T-helper 2 cell treated with Interferon-gamma antibody and Interleukin-4, amounts not matched to agents 5 μg/mL and 100 μg/mL, for 36 hours (primary cell): ENCODE data around the gene DYRK1B.
A peak's percentile ranks its signal among the peaks of the same experiment; 100 is the strongest.
"Not testable (repeated sequence)": the region's sequence is repeated elsewhere in the genome, so short reads cannot be mapped to it uniquely, and the experiment has no call there.

Experiments used
- DNase-seq: peaks from one replicate; pipeline ENCODE4 v3.0.0; 2021; ENCODE audit warnings: low spot score
- H3K27ac Mint-ChIP-seq: one replicate; pipeline ENCODE4 v1.8.0; 2021; ENCODE audit warnings: mild to moderate bottlenecking, mixed read lengths
- H3K27me3 Mint-ChIP-seq: one replicate; pipeline ENCODE4 v1.8.0; 2021; ENCODE audit warnings: low read depth, mixed read lengths
- H3K36me3 Mint-ChIP-seq: one replicate; pipeline ENCODE4 v1.8.0; 2021; ENCODE audit warnings: low read depth, mixed read lengths
- H3K4me1 Mint-ChIP-seq: one replicate; pipeline ENCODE4 v1.8.0; 2021; ENCODE audit warnings: low read depth, mixed read lengths
- H3K4me3 Mint-ChIP-seq: one replicate; pipeline ENCODE4 v1.8.0; 2022; ENCODE audit warnings: mild to moderate bottlenecking, moderate library complexity, mixed read lengths
- H3K9me3 Mint-ChIP-seq: one replicate; pipeline ENCODE4 v1.8.0; 2021; ENCODE audit warnings: mixed read lengths

DYRK1B gene

DNA sequence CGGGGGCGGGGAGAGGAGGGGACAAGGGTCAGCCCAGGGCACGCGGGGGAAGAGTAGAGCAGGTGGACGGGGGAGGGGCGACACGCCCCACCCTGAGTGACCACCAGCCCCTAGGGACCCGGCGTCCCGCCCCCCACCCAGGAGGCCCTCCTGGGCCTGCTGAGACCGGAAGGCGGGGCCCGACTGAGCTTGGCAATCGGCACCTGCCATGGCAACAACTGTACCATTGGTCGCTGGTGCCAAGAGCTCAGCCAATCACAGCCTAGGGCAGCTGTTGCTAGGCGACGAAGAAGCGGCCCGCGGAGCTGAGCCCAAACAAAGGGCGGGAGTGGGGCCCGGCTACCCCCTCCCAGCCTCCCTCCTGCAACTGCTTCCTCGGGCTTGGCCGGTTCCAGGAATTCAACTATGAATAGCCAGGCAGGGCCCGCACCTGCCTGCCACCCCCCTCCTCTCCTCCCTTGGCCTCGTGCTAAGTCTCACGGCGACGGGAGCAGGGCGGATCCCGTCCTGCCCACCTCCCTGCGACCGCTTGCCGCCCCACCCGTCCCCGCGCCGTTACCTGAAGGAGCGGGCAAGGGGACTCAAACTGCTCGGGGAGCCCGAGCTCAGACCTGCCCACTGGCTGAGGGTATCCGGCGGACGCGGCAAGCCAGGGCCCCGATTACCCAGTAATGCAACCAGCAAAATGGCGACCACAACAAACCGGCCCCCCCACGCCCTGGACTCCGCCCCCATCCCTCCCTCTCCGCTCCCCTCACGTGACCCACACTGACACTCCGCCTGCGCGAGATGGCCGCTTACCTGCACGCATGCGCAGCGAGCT is at the start of gene DYRK1B:
Gene DYRK1B, minus strand, starts transcription at position 699 of the 823 bp plus-strand sequence. CDS start 2,295 bp downstream, outside the sequence.
- H3K27ac Mint-ChIP-seq: peak within 1 kb of the TSS; percentile 94
- H3K4me1 Mint-ChIP-seq: peaks cover 24% of the 10 kb centered on the region
- no peaks in the 10 kb centered on the region for H3K27me3 Mint-ChIP-seq
- H3K36me3 Mint-ChIP-seq: peaks cover 54% of the 10 kb centered on the region
- peak within 1 kb of the TSS; percentile 80 for H3K4me3 Mint-ChIP-seq
- DNase-seq: peak; percentile 92
- no peaks in the 10 kb centered on the region for H3K9me3 Mint-ChIP-seq

DNA sequence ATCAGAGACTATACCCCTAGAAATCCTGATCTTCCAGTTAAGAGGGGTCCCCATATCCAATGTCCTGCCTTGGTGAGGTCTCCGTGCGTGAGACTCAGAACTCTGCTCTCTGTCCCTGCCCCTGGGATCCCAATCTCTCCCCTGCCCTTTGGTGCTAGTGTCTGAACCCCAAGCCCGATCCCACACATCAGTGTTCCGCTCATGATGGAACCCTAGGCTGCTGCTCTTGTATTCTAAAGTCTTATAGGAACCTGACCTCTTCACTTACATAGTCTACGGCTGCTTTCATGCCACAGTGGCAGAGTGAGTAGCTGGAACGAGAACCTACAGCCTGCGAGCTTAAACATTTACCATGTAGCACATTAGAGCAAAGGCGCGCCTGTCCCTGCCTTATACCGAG is 48.7 kb upstream of the DYRK1B start:
- not testable (repeated sequence) for H3K27me3 Mint-ChIP-seq, H3K36me3 Mint-ChIP-seq, H3K4me1 Mint-ChIP-seq, DNase-seq, H3K9me3 Mint-ChIP-seq, H3K27ac Mint-ChIP-seq, H3K4me3 Mint-ChIP-seq

DNA sequence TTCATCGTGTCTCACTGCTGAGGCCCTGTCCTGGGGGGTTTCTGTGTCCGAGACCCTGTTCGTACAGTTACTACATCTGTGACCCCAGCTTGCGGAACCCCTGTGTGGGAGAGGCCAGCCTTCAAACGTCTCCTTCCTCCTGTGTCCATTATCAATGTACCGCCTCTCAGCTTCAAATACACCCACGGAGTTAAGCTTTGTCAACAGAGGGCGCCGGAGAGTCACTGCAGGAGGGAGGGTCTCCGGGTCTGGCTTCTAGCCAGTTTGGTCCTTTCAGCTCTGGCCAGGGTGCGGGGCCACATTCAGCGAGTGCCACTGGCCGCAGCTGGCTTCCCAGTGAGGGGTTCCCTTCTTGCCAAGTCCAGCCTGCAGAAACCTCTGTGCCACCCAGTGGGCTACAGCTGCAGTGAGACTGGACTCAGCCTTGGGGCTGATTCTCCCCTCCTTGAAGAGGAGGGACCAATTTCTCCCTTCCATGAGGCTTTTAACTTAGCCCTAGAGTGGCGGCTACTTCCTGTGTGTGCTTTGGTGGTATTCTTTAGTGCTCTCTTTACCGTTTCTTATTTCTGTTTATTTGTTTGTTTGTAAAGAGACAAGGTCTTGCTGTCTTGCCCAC is 47.6 kb upstream of the DYRK1B start:
- DNase-seq: peak; percentile 33
- not testable (repeated sequence) for H3K27ac Mint-ChIP-seq, H3K27me3 Mint-ChIP-seq

GRCh38 chr19:39880241-39880640 is 46.3 kb upstream of the DYRK1B start:
- not testable (repeated sequence) for DNase-seq, H3K4me1 Mint-ChIP-seq, H3K27ac Mint-ChIP-seq, H3K27me3 Mint-ChIP-seq, H3K9me3 Mint-ChIP-seq, H3K4me3 Mint-ChIP-seq, H3K36me3 Mint-ChIP-seq

More for the DNA sequence above, 47.6 kb upstream of the DYRK1B start:
- H3K9me3 Mint-ChIP-seq, H3K36me3 Mint-ChIP-seq, H3K4me1 Mint-ChIP-seq, H3K4me3 Mint-ChIP-seq: not testable (repeated sequence)

DNA sequence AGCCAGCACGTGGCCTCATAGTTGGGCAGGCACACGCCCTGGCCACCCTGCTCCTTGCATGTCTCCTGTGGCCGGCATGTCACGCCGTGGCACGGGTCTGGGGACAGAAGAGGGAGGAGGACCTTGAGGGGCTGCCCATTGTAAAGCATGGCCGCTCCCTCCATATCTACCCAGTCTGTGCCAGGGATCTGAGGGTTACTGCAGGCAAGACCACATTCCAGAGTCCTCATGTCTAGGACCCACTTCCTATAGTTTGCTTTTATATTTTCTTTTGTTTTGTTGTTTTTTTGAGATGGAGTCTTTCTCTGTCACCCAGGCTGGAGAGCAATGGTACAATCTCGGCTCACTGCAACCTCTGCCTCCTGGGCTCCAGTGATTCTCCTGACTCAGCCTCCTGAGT is 45.8 kb upstream of the DYRK1B start:
- not testable (repeated sequence) for H3K4me3 Mint-ChIP-seq, H3K9me3 Mint-ChIP-seq, H3K27me3 Mint-ChIP-seq, DNase-seq, H3K36me3 Mint-ChIP-seq, H3K27ac Mint-ChIP-seq, H3K4me1 Mint-ChIP-seq

GRCh38 chr19:39878866-39879265 is 44.9 kb upstream of the DYRK1B start:
- not testable (repeated sequence) for H3K4me3 Mint-ChIP-seq, H3K9me3 Mint-ChIP-seq, H3K36me3 Mint-ChIP-seq, H3K4me1 Mint-ChIP-seq, DNase-seq, H3K27ac Mint-ChIP-seq, H3K27me3 Mint-ChIP-seq

DNA sequence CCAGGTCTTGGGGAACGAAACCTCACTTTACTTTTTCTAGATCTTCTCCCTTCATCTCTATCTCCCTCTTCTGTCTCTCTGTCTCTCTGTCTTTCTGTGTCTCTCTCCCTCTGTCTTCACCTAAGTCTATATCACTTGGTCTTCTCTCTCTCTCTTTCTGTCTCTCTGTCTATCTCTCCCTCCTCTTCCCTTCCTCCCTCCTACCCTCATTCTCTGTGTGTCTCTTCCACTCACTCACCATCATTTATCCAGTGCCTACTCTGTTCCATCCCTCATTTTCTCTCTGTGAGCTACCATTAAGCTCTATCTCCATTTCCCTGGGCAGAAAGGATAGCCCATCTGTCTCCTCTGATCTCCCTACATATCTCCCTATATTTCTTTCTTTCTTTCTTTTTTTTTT is 44.4 kb upstream of the DYRK1B start:
- Mint-ChIP-seq H3K27ac (no peak overlapping the region), H3K4me1 (no peaks in the 10 kb centered on the region), H3K27me3 (no peaks in the 10 kb centered on the region), H3K4me3 (no peak overlapping the region), H3K9me3 (no peaks in the 10 kb centered on the region), H3K36me3 (no peaks in the 10 kb centered on the region)
- DNase-seq: no peak

DNA sequence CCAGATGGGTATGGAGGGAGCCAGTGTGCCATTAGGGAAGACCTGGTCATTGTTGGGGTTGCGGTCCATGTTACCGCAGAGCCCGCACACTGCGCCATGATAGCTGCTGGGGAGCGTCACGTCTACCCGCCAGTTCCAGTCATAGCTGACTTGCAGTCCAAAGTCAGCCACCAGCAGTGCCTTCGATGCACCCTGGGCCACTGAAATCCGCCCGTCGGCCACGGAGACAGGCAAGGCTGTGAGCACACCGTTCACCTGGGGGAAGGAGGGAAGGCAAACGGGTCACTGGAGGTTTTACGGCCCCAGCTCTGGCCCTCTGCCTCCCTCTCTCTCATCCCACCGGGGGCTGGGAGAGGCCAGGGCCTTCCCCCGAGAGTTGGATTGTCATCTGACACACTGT is 44.0 kb upstream of the DYRK1B start:
- H3K36me3 Mint-ChIP-seq, H3K27me3 Mint-ChIP-seq, H3K4me1 Mint-ChIP-seq, H3K27ac Mint-ChIP-seq, DNase-seq, H3K9me3 Mint-ChIP-seq, H3K4me3 Mint-ChIP-seq: not testable (repeated sequence)

DNA sequence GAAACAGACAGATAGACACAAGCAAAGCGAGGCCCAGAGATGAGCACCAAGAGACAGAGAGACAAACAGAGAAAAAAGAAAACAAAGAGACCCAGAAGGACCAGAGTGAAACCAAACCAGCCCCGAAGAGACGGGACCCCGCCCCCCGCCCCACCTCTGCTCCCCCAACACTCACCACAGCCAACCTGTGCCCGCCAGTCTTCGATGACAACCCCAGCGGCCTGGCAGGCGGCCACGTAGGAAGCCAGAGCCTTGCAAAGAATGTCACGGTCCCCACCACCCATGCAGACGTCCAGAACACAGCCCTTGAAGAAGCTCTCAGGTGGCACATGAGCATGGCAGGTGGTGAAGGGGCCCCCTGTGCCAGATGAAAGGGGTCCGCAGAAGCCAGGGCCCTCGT is 43.5 kb upstream of the DYRK1B start:
- H3K27ac Mint-ChIP-seq, H3K4me3 Mint-ChIP-seq, DNase-seq, H3K27me3 Mint-ChIP-seq, H3K9me3 Mint-ChIP-seq, H3K4me1 Mint-ChIP-seq, H3K36me3 Mint-ChIP-seq: not testable (repeated sequence)

- not testable (repeated sequence) for DNase-seq, H3K4me3 Mint-ChIP-seq, H3K36me3 Mint-ChIP-seq, H3K9me3 Mint-ChIP-seq, H3K4me1 Mint-ChIP-seq, H3K27ac Mint-ChIP-seq, H3K27me3 Mint-ChIP-seq
Observed at GRCh38 chr19:39876486-39876885, 42.5 kb upstream of the DYRK1B start.

DNA sequence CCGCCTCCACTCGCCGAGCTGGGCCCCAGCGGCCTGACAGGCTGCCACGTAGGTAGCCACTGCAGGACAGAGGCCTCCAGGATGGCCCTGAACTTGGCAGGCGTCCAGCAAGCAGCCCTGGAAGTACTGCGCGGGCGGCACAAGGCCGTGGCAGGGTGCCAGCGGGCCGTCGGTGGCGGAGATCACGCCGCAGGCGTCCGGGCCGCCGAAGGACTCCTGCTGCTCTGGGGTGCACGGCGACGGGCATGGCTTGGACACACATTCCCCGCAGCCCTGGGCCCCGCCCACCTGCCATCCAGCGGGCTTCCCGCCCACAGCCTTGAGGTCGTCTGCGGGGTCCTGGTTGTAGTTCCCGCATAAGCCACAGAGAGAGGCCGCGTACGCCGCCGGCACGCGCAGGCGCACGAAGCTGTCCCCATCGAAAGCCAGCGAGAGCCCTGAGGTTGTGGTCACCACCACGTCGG is 41.5 kb upstream of the DYRK1B start:
- not testable (repeated sequence) for H3K27ac Mint-ChIP-seq, DNase-seq, H3K4me1 Mint-ChIP-seq

DNA sequence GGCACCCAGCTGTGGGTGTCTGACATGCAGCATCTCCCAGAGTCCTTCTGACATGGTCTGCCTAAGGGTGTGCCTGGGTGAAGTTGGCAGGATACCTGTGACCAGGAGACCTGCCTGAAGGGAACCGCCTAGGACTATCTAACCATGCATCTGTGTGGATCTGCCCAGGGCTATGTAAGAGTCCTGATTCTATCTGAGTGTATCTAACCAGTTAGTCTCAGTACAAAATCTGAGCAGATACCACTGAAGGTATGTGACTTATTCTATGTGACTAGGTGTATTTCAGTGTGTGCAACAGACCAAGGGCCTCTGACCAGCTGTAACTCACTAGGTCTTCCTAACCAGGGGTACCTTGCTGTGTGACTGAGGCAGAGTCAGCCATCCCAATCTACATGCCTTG is 40.4 kb upstream of the DYRK1B start:
- Mint-ChIP-seq H3K27me3 (no peaks in the 10 kb centered on the region), H3K27ac (no peak overlapping the region), H3K4me3 (no peak overlapping the region), H3K36me3 (no peaks in the 10 kb centered on the region), H3K9me3 (no peaks in the 10 kb centered on the region), H3K4me1 (no peaks in the 10 kb centered on the region)
- no peak for DNase-seq

More for the DNA sequence above, 41.5 kb upstream of the DYRK1B start:
- not testable (repeated sequence) for H3K36me3 Mint-ChIP-seq, H3K4me3 Mint-ChIP-seq, H3K27me3 Mint-ChIP-seq, H3K9me3 Mint-ChIP-seq

GRCh38 chr19:39873385-39873784 is 39.4 kb upstream of the DYRK1B start:
- Mint-ChIP-seq H3K4me3 (no peak overlapping the region), H3K9me3 (no peaks in the 10 kb centered on the region), H3K4me1 (no peaks in the 10 kb centered on the region), H3K36me3 (no peaks in the 10 kb centered on the region), H3K27me3 (no peaks in the 10 kb centered on the region), H3K27ac (no peak overlapping the region)
- no peak for DNase-seq

- H3K9me3 Mint-ChIP-seq: no peaks in the 10 kb centered on the region
- H3K4me3 Mint-ChIP-seq: no peak overlapping the region
- H3K4me1 Mint-ChIP-seq: no peaks in the 10 kb centered on the region
- no peaks in the 10 kb centered on the region for H3K27me3 Mint-ChIP-seq
- H3K27ac Mint-ChIP-seq: no peak overlapping the region
- DNase-seq: no peak
- no peaks in the 10 kb centered on the region for H3K36me3 Mint-ChIP-seq
Observed at GRCh38 chr19:39871886-39872866, 38.2 kb upstream of the DYRK1B start.
